Kidney (tissue), 14 donors: ENCODE measurements around the gene SENP3. TPM values are rescaled to one million over a fixed set of nuclear protein-coding genes. Genes with fewer than 3 reads are reported as not detected.
A peak's percentile ranks its signal among the peaks of the same experiment; 100 is the strongest.

Experiments used
- DNase-seq, 5 donors: peaks; one replicate each; pipeline ENCODE4 v3.0.0-alpha.2; 2013 to 2020
- FAIRE-seq: peaks from 2 replicates; lab custom pipeline; 2012; peaks lifted over from hg19 to GRCh38; lab: Jason Lieb, UNC
- H3K27ac ChIP-seq, 2 donors: one replicate each; pipeline ENCODE4 v1.7.0; 2013; ENCODE audit warnings: low read depth in 2 of 2, low read length in 2 of 2, inconsistent platforms in 1 of 2
- H3K27me3 ChIP-seq: one replicate; pipeline ENCODE4 v1.7.1; 2013; ENCODE audit warnings: low read length, inconsistent platforms; ENCODE audit not compliant: control insufficient read depth, insufficient read depth
- H3K36me3 ChIP-seq, 3 donors: one replicate each; pipeline versions ENCODE4 v1.7.0 to v1.7.1; 2013; ENCODE audit warnings: low read length in 3 of 3, control low read depth in 1 of 3, inconsistent platforms in 1 of 3; ENCODE audit not compliant: insufficient read depth in 3 of 3, control insufficient read depth in 2 of 3
- H3K4me1 ChIP-seq, 3 donors: one replicate each; pipeline versions ENCODE4 v1.7.0 to v1.7.1; 2013; ENCODE audit warnings: low read length in 3 of 3, inconsistent platforms in 1 of 3, low read depth in 1 of 3; ENCODE audit not compliant: control insufficient read depth in 2 of 3, insufficient read depth in 2 of 3
- H3K4me3 ChIP-seq, 3 donors: one replicate each; pipeline versions ENCODE4 v1.7.0 to v1.8.1; 2013; ENCODE audit warnings: low read length in 3 of 3, control low read depth in 1 of 3, inconsistent platforms in 1 of 3
- H3K9ac ChIP-seq, 3 donors: one replicate each; pipeline versions ENCODE4 v1.7.0 to v1.7.1; 2013; ENCODE audit warnings: low read length in 3 of 3, control low read depth in 1 of 3, inconsistent platforms in 1 of 3
- H3K9me3 ChIP-seq, 3 donors: one replicate each; pipeline versions ENCODE4 v1.7.0 to v1.7.1; 2013; ENCODE audit warnings: low read length in 3 of 3, control low read depth in 1 of 3, inconsistent platforms in 1 of 3; ENCODE audit not compliant: control insufficient read depth in 2 of 3, insufficient read depth in 1 of 3
- intact Hi-C: fragments of 100-400 bp; cut with DNase I; formaldehyde crosslinking; loops from one replicate; pipeline ENCODE4 v1.11.1; 2022
- polyA plus RNA-seq: library from polyadenylated mRNA; stranded (reverse); fragments of 350-450 nt; fragmentation: Illumina TruSeq; extraction: RNeasy Lipid Tissue Mini Kit (QIAGEN cat#74804); gene quantifications from one replicate; pipeline ENCODE4 v1.2.3, GENCODE V29; 2014; ENCODE audit warnings: low read depth, low replicate concordance; ENCODE audit not compliant: insufficient read depth
- total RNA-seq: library from RNA; stranded (reverse); fragmentation: NEBNext Ultra II Directional; extraction: Animal tissue kit (Norgen Biotek cat#: 25700); gene quantifications from one replicate; pipeline ENCODE4 v1.2.1, GENCODE V29; 2021
- TF ChIP-seq, protein P1 (sequence below): IDR thresholded peaks from 3 replicates; pipeline ENCODE4 v1.5.1; 2012; ENCODE audit warnings: mild to moderate bottlenecking, moderate library complexity, borderline replicate concordance; ENCODE audit not compliant: insufficient read depth; ENCODE audit errors: extremely low read depth
- donor health status: control.
- donor health status: control.
- donor health status: control.
- donor health status: control.
- donor health status: control.
- donor health status: DM: yes; HTN: yes; CAD: no.
- donor health status: Normal renal cell carcinoma (clear cell type).

SENP3 gene
- total and polyA plus RNA-seq, 2 donors from 2014 or later: 43.5 to 50.3 TPM

DNA sequence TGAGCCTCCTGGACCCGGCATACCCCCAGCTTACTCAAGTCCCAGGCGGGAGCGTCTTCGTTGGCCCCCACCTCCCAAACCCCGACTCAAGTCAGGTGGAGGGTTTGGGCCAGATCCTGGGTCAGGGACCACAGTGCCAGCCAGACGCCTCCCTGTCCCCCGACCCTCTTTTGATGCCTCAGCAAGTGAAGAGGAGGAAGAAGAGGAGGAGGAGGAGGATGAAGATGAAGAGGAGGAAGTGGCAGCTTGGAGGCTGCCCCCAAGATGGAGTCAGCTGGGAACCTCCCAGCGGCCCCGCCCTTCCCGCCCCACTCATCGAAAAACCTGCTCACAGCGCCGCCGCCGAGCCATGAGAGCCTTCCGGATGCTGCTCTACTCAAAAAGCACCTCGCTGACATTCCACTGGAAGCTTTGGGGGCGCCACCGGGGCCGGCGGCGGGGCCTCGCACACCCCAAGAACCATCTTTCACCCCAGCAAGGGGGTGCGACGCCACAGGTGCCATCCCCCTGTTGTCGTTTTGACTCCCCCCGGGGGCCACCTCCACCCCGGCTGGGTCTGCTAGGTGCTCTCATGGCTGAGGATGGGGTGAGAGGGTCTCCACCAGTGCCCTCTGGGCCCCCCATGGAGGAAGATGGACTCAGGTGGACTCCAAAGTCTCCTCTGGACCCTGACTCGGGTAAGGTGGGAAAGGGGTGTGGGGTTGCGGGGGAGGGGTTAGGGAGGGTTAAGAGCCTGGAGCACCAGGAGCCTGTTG is 1.6 kb downstream of the SENP3 start:
- no peaks in the 10 kb centered on the region for H3K27me3 ChIP-seq
- DNase-seq: no peak
- intact Hi-C loops: no loop called here
- peaks cover 6 to 25% (median 10%) of the 10 kb centered on the region in 3 donors for H3K36me3 ChIP-seq
- H3K4me1 ChIP-seq: peaks cover 3 to 38% (median 26%) of the 10 kb centered on the region in 3 donors
- H3K9me3 ChIP-seq: no peaks in the 10 kb centered on the region
- H3K27ac ChIP-seq: no peak overlapping the region
- no peak for FAIRE-seq
- H3K9ac ChIP-seq: no peak overlapping the region
- peak overlapping the region in 1 of 3 donors; percentile 86 for H3K4me3 ChIP-seq
- TF ChIP-seq, protein P1, sequence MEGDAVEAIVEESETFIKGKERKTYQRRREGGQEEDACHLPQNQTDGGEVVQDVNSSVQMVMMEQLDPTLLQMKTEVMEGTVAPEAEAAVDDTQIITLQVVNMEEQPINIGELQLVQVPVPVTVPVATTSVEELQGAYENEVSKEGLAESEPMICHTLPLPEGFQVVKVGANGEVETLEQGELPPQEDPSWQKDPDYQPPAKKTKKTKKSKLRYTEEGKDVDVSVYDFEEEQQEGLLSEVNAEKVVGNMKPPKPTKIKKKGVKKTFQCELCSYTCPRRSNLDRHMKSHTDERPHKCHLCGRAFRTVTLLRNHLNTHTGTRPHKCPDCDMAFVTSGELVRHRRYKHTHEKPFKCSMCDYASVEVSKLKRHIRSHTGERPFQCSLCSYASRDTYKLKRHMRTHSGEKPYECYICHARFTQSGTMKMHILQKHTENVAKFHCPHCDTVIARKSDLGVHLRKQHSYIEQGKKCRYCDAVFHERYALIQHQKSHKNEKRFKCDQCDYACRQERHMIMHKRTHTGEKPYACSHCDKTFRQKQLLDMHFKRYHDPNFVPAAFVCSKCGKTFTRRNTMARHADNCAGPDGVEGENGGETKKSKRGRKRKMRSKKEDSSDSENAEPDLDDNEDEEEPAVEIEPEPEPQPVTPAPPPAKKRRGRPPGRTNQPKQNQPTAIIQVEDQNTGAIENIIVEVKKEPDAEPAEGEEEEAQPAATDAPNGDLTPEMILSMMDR: no peak

DNA sequence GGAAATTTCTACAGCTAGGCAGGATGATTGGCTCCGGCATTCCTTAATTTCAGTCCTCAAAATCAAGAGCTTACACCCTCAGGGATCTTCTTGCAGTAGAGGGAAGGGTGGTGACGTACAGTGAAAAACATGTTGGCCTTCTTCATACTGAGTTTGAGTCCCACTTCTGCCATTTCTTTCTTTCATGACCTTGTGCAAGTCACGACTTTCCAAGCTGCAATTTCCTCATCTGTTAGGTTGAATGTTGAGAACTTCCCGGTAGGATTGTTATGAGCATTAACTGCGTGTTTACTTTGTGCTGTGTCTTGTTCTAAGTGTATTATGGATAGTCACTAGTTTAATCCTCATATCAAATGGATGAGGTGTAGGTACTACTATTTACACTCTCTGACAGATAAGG is 7.9 kb downstream of the SENP3 start:
- peaks cover 4 to 10% (median 6%) of the 10 kb centered on the region in 3 donors for H3K4me1 ChIP-seq
- intact Hi-C loops: no loop called here
- H3K9ac ChIP-seq: no peak overlapping the region
- DNase-seq: no peak
- H3K27ac ChIP-seq: no peak overlapping the region
- H3K9me3 ChIP-seq: no peaks in the 10 kb centered on the region
- no peak for FAIRE-seq
- TF ChIP-seq, protein P1: no peak
- H3K27me3 ChIP-seq: no peaks in the 10 kb centered on the region
- no peak overlapping the region for H3K4me3 ChIP-seq
- peaks cover 12 to 40% (median 21%) of the 10 kb centered on the region in 3 donors for H3K36me3 ChIP-seq

DNA sequence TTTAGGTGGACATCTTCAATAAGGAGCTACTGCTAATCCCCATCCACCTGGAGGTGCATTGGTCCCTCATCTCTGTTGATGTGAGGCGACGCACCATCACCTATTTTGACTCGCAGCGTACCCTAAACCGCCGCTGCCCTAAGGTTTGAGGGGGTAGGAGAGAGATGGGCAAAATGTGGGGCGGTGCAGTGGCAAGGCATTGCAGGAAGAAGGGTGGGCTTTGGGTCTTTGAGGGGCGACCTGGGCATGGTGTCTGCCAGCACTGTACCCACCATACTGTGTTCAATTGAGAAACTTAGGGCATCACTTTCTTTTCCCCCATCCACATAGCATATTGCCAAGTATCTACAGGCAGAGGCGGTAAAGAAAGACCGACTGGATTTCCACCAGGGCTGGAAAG is 8.6 kb downstream of the SENP3 start:
- H3K4me3 ChIP-seq: no peak overlapping the region
- H3K9me3 ChIP-seq: no peaks in the 10 kb centered on the region
- H3K4me1 ChIP-seq: peaks cover 9 to 18% (median 12%) of the 10 kb centered on the region in 3 donors
- H3K27me3 ChIP-seq: no peaks in the 10 kb centered on the region
- no peak overlapping the region for H3K9ac ChIP-seq
- H3K36me3 ChIP-seq: peaks cover 16 to 40% (median 28%) of the 10 kb centered on the region in 3 donors
- FAIRE-seq (no peak), DNase-seq (no peak)
- TF ChIP-seq, protein P1: no peak
- intact Hi-C loops: no loop called here
- no peak overlapping the region for H3K27ac ChIP-seq
